Mesothelial cell of epicardium (in vitro differentiated cells): ENCODE measurements around the gene NKAIN2. TPM values are rescaled to one million over a fixed set of nuclear protein-coding genes. Genes with fewer than 3 reads are reported as not detected.

Experiments
- DNase-seq, 2 experiments: peaks; one replicate each; pipeline ENCODE4 v3.0.0; 2021; ENCODE audit warnings: low spot score in 2 of 2; ENCODE audit not compliant: unreplicated experiment in 2 of 2
- H3K27ac Mint-ChIP-seq: 2 replicates; pipeline ENCODE4 v1.8.0; 2021; ENCODE audit warnings: mixed read lengths
- H3K27me3 Mint-ChIP-seq: 2 replicates; pipeline ENCODE4 v1.8.0; 2021; ENCODE audit warnings: low read depth, mixed read lengths
- H3K36me3 Mint-ChIP-seq: 2 replicates; pipeline ENCODE4 v1.8.0; 2021; ENCODE audit warnings: mixed read lengths
- H3K4me1 Mint-ChIP-seq: 2 replicates; pipeline ENCODE4 v1.8.0; 2021; ENCODE audit warnings: mixed read lengths
- H3K4me3 Mint-ChIP-seq: 2 replicates; pipeline ENCODE4 v1.8.0; 2021; ENCODE audit warnings: mild to moderate bottlenecking, moderate library complexity, mixed read lengths
- H3K9me3 Mint-ChIP-seq: 2 replicates; pipeline ENCODE4 v1.8.0; 2021; ENCODE audit warnings: mixed read lengths
- CTCF ChIP-seq: fragments of 200-600 bp; sonication (generic); IDR thresholded peaks from one replicate; pipeline ENCODE4 v1.5.0; 2021; ENCODE audit warnings: antibody characterized with exemption; ENCODE audit not compliant: unreplicated experiment
- total RNA-seq: library from RNA; stranded (reverse); gene quantifications from 3 replicates; pipeline ENCODE4 v1.2.1, GENCODE V29; 2021

The NKAIN2 gene
- total RNA-seq, 1 donor from 2014 or later = 1.6 TPM

GRCh38 chr6:123945386-123945785 lies 141.7 kb downstream of the NKAIN2 start:
- H3K27ac Mint-ChIP-seq = no peak overlapping the region
- no peaks in the 10 kb centered on the region for H3K36me3 Mint-ChIP-seq
- H3K27me3 Mint-ChIP-seq = peaks cover 45% of the 10 kb centered on the region
- no peaks in the 10 kb centered on the region for H3K4me1 Mint-ChIP-seq
- no peak for TF ChIP-seq CTCF
- no peak overlapping the region for H3K4me3 Mint-ChIP-seq
- DNase-seq = no peak
- H3K9me3 Mint-ChIP-seq = peaks cover 13% of the 10 kb centered on the region

- no peak for DNase-seq
- no peak overlapping the region for H3K27ac Mint-ChIP-seq
- H3K9me3 Mint-ChIP-seq = peaks cover 31% of the 10 kb centered on the region
These were observed 150.3 kb downstream of the NKAIN2 start for GRCh38 chr6:123953920-123954319.

GRCh38 chr6:123956492-123957139 lies 153.0 kb downstream of the NKAIN2 start:
- no peak overlapping the region for H3K4me3 Mint-ChIP-seq
- H3K9me3 Mint-ChIP-seq = peaks cover 13% of the 10 kb centered on the region
- TF ChIP-seq CTCF = no peak
- no peaks in the 10 kb centered on the region for H3K36me3 Mint-ChIP-seq
- DNase-seq = no peak
- H3K27ac Mint-ChIP-seq = no peak overlapping the region
- peaks cover 4% of the 10 kb centered on the region for H3K27me3 Mint-ChIP-seq
- H3K4me1 Mint-ChIP-seq = no peaks in the 10 kb centered on the region

More at GRCh38 chr6:123953920-123954319, 150.3 kb downstream of the NKAIN2 start:
- H3K4me3 Mint-ChIP-seq = no peak overlapping the region
- H3K27me3 Mint-ChIP-seq = peaks cover 24% of the 10 kb centered on the region
- H3K36me3 Mint-ChIP-seq = no peaks in the 10 kb centered on the region
- no peaks in the 10 kb centered on the region for H3K4me1 Mint-ChIP-seq
- no peak for TF ChIP-seq CTCF

- no peak overlapping the region for H3K4me3 Mint-ChIP-seq
- TF ChIP-seq CTCF = no peak
- no peak for DNase-seq
- no peaks in the 10 kb centered on the region for H3K36me3 Mint-ChIP-seq
- H3K27me3 Mint-ChIP-seq = peaks cover 6% of the 10 kb centered on the region
- H3K4me1 Mint-ChIP-seq = peaks cover 7% of the 10 kb centered on the region
- H3K27ac Mint-ChIP-seq = no peak overlapping the region
- H3K9me3 Mint-ChIP-seq = no peaks in the 10 kb centered on the region
These were observed 158.8 kb downstream of the NKAIN2 start for GRCh38 chr6:123962508-123962907.

GRCh38 chr6:123965894-123966293 lies 162.2 kb downstream of the NKAIN2 start:
- Mint-ChIP-seq H3K27me3 (peaks cover 24% of the 10 kb centered on the region), H3K27ac (no peak overlapping the region), H3K9me3 (no peaks in the 10 kb centered on the region), H3K4me1 (peaks cover 11% of the 10 kb centered on the region), H3K4me3 (no peak overlapping the region), H3K36me3 (no peaks in the 10 kb centered on the region)
- no peak for TF ChIP-seq CTCF
- no peak for DNase-seq
